ENCODE data around the gene PPP2R1B.

Gene PPP2R1B

GRCh38 chr11:111793863-111794262, 27.7 kb upstream of the PPP2R1B start:
- no peak for DNase-seq (ENCODE audit: low read depth in 1 of 2, low spot score in 1 of 2)
- Histone ChIP-seq H3K27me3 (ENCODE audit: insufficient read depth, poor library complexity, severe bottlenecking) (no peaks in the 10 kb centered on the region), H3K27ac (replicated peaks) (no peak overlapping the region), H3K4me3 (replicated peaks; ENCODE audit: insufficient read depth, low read length) (no peak overlapping the region)
- no peak for TF ChIP-seq GABPA (IDR thresholded peaks at IDR 0.05; ENCODE audit: low read depth)

GRCh38 chr11:111792955-111793500, 26.8 kb upstream of the PPP2R1B start:
- no peak for DNase-seq (ENCODE audit: low read depth in 1 of 2, low spot score in 1 of 2)
- no peak overlapping the region for H3K4me3 ChIP-seq (replicated peaks; ENCODE audit: insufficient read depth, low read length)
- no peak overlapping the region for H3K27ac ChIP-seq (replicated peaks)
- no peak for TF ChIP-seq SPI1 (IDR thresholded peaks at IDR 0.05; ENCODE audit: borderline replicate concordance, low read depth)
- TF ChIP-seq, protein P1, sequence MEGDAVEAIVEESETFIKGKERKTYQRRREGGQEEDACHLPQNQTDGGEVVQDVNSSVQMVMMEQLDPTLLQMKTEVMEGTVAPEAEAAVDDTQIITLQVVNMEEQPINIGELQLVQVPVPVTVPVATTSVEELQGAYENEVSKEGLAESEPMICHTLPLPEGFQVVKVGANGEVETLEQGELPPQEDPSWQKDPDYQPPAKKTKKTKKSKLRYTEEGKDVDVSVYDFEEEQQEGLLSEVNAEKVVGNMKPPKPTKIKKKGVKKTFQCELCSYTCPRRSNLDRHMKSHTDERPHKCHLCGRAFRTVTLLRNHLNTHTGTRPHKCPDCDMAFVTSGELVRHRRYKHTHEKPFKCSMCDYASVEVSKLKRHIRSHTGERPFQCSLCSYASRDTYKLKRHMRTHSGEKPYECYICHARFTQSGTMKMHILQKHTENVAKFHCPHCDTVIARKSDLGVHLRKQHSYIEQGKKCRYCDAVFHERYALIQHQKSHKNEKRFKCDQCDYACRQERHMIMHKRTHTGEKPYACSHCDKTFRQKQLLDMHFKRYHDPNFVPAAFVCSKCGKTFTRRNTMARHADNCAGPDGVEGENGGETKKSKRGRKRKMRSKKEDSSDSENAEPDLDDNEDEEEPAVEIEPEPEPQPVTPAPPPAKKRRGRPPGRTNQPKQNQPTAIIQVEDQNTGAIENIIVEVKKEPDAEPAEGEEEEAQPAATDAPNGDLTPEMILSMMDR (IDR thresholded peaks at IDR 0.05; ENCODE audit: insufficient read depth, low read length), result no peak
- H3K27me3 ChIP-seq (ENCODE audit: insufficient read depth, poor library complexity, severe bottlenecking), result no peaks in the 10 kb centered on the region

DNA sequence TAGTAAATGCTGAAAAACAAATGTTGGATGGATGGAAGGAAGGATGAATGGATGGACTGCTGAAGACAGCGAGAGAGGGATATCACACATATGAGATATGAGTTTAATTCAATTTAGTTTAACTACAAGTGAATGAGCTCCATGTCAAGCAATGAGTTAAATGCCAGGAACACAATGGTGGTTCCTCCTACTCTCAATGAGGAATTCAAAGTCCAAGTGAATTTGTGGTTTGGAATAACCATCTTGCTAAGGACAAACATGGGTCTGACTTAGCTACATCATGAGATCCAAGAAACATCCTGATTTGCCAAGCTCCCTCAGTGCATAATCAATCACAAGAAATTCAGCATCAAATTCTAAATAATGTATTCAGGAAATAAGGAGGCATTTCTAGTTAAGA, 26.1 kb upstream of the PPP2R1B start:
- no peak overlapping the region for H3K4me3 ChIP-seq (replicated peaks; ENCODE audit: insufficient read depth, low read length)
- H3K27me3 ChIP-seq (ENCODE audit: insufficient read depth, poor library complexity, severe bottlenecking), result no peaks in the 10 kb centered on the region
- no peak for DNase-seq (ENCODE audit: low read depth in 1 of 2, low spot score in 1 of 2)
- TF ChIP-seq, protein P2, sequence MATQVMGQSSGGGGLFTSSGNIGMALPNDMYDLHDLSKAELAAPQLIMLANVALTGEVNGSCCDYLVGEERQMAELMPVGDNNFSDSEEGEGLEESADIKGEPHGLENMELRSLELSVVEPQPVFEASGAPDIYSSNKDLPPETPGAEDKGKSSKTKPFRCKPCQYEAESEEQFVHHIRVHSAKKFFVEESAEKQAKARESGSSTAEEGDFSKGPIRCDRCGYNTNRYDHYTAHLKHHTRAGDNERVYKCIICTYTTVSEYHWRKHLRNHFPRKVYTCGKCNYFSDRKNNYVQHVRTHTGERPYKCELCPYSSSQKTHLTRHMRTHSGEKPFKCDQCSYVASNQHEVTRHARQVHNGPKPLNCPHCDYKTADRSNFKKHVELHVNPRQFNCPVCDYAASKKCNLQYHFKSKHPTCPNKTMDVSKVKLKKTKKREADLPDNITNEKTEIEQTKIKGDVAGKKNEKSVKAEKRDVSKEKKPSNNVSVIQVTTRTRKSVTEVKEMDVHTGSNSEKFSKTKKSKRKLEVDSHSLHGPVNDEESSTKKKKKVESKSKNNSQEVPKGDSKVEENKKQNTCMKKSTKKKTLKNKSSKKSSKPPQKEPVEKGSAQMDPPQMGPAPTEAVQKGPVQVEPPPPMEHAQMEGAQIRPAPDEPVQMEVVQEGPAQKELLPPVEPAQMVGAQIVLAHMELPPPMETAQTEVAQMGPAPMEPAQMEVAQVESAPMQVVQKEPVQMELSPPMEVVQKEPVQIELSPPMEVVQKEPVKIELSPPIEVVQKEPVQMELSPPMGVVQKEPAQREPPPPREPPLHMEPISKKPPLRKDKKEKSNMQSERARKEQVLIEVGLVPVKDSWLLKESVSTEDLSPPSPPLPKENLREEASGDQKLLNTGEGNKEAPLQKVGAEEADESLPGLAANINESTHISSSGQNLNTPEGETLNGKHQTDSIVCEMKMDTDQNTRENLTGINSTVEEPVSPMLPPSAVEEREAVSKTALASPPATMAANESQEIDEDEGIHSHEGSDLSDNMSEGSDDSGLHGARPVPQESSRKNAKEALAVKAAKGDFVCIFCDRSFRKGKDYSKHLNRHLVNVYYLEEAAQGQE (IDR thresholded peaks at IDR 0.05; ENCODE audit: insufficient replicate concordance, low read depth), result no peak
- no peak for TF ChIP-seq GABPA (IDR thresholded peaks at IDR 0.05; ENCODE audit: low read depth)
- TF ChIP-seq POLR2AphosphoS5 (IDR thresholded peaks at IDR 0.05; ENCODE audit: low read depth), result no peak
- no peak for TF ChIP-seq SPI1 (IDR thresholded peaks at IDR 0.05; ENCODE audit: borderline replicate concordance, low read depth)
- TF ChIP-seq, protein P1 (IDR thresholded peaks at IDR 0.05; ENCODE audit: insufficient read depth, low read length), result no peak
- H3K27ac ChIP-seq (replicated peaks), result no peak overlapping the region

DNA sequence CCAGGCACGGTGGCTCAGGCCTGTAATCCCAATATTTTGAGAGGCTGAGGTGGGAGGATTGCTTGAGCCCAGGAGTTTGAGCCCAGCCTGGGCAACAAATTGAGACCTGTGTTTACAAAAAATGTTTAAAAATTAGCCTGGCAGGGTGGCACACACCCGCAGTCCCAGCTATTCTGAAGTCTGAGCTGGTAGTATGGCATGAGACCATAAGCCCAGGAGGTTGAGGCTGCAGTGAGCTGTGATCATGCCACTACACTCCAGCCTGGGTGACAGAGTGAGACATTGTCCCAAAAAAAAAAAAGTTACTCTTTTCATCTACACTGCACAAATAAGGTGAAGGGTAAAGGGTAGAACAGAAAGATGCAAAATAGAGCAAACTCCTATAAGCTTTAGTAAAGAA, 22.3 kb upstream of the PPP2R1B start:
- H3K4me3 ChIP-seq (replicated peaks; ENCODE audit: insufficient read depth, low read length), result no peak overlapping the region
- no peaks in the 10 kb centered on the region for H3K27me3 ChIP-seq (ENCODE audit: insufficient read depth, poor library complexity, severe bottlenecking)
- no peak for TF ChIP-seq SPI1 (IDR thresholded peaks at IDR 0.05; ENCODE audit: borderline replicate concordance, low read depth)
- no peak for TF ChIP-seq POLR2AphosphoS5 (IDR thresholded peaks at IDR 0.05; ENCODE audit: low read depth)
- no peak overlapping the region; the same call in 1 of the 2 replicates for H3K27ac ChIP-seq (replicated peaks)
- DNase-seq (ENCODE audit: low read depth in 1 of 2, low spot score in 1 of 2), result no peak

- TF ChIP-seq POLR2AphosphoS5 (IDR thresholded peaks at IDR 0.05; ENCODE audit: low read depth) (no peak), GABPA (IDR thresholded peaks at IDR 0.05; ENCODE audit: low read depth) (no peak), SPI1 (IDR thresholded peaks at IDR 0.05; ENCODE audit: borderline replicate concordance, low read depth) (no peak)
- TF ChIP-seq, protein P2 (IDR thresholded peaks at IDR 0.05; ENCODE audit: insufficient replicate concordance, low read depth), result no peak
- TF ChIP-seq, protein P1 (IDR thresholded peaks at IDR 0.05; ENCODE audit: insufficient read depth, low read length), result no peak
- no peaks in the 10 kb centered on the region for H3K27me3 ChIP-seq (ENCODE audit: insufficient read depth, poor library complexity, severe bottlenecking)
- H3K4me3 ChIP-seq (replicated peaks; ENCODE audit: insufficient read depth, low read length), result no peak overlapping the region
- DNase-seq (ENCODE audit: low read depth in 1 of 2, low spot score in 1 of 2), result no peak
- no peak overlapping the region; the same call in 1 of the 2 replicates for H3K27ac ChIP-seq (replicated peaks)
These were observed 21.9 kb upstream of the PPP2R1B start for GRCh38 chr11:111788051-111788450.

All from HL-60 (cell line).